Uterus (tissue), 2 donors: Measurements from ENCODE around the gene DIAPH3.

Experiments
- POLR2A ChIP-seq, 2 donors: fragments of 450-650 bp; IDR thresholded peaks; one replicate each; pipeline ENCODE4 v1.6.1; 2016; ENCODE audit warnings: antibody characterized with exemption in 2 of 2, mild to moderate bottlenecking in 1 of 2, moderate library complexity in 1 of 2
- TF ChIP-seq, protein P1 (sequence below), 4 experiments: fragments of 200-600 bp in 2 of 4; fragments of 450-650 bp in 2 of 4; sonication (generic) in 2 of 4; IDR thresholded peaks; one replicate each; pipeline ENCODE4 v1.5.1; 2016 to 2019; ENCODE audit warnings: antibody characterized with exemption in 4 of 4, mild to moderate bottlenecking in 2 of 4, moderate library complexity in 1 of 4

DNA sequence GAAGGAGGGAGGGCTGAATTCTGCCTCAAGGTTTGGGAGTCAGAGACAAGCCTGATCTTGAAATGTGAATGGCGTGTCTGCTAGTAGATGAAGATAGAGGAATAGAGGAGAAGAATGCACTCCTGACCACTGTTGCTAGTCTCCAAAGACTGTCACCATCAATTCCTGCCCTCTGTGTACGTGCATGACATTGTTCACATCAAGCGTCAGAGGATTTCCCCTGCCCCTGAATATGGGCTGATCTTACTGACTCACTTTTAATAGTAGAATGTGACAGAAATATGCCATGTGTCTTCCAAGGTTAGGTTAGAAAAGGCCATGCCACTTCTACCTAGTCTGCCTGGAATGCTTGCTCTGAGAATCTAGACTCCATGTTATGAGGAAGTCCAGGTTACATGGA is 538.6 kb downstream of the DIAPH3 start:
- no peak for TF ChIP-seq POLR2A (IDR thresholded peaks at IDR 0.05)
- TF ChIP-seq, protein P1, sequence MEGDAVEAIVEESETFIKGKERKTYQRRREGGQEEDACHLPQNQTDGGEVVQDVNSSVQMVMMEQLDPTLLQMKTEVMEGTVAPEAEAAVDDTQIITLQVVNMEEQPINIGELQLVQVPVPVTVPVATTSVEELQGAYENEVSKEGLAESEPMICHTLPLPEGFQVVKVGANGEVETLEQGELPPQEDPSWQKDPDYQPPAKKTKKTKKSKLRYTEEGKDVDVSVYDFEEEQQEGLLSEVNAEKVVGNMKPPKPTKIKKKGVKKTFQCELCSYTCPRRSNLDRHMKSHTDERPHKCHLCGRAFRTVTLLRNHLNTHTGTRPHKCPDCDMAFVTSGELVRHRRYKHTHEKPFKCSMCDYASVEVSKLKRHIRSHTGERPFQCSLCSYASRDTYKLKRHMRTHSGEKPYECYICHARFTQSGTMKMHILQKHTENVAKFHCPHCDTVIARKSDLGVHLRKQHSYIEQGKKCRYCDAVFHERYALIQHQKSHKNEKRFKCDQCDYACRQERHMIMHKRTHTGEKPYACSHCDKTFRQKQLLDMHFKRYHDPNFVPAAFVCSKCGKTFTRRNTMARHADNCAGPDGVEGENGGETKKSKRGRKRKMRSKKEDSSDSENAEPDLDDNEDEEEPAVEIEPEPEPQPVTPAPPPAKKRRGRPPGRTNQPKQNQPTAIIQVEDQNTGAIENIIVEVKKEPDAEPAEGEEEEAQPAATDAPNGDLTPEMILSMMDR (IDR thresholded peaks at IDR 0.05), result no peak
